Subcutaneous abdominal adipose tissue (tissue), 5 donors: ENCODE data around the gene CTXN3.

Experiments
- H3K27ac ChIP-seq: one replicate; pipeline ENCODE4 v1.7.0; 2013; ENCODE audit warnings: low read depth, mild to moderate bottlenecking, inconsistent platforms, low read length, moderate library complexity
- H3K27me3 ChIP-seq, 5 donors: one replicate each; pipeline ENCODE4 v1.7.0; 2013; ENCODE audit warnings: low read length in 5 of 5, inconsistent platforms in 1 of 5; ENCODE audit not compliant: control insufficient read depth in 5 of 5, insufficient read depth in 4 of 5
- H3K36me3 ChIP-seq, 5 donors: one replicate each; pipeline ENCODE4 v1.7.0; 2013; ENCODE audit warnings: low read length in 5 of 5; ENCODE audit not compliant: control insufficient read depth in 5 of 5, insufficient read depth in 5 of 5
- H3K4me1 ChIP-seq, 5 donors: one replicate each; pipeline ENCODE4 v1.7.0; 2013; ENCODE audit warnings: low read length in 5 of 5, mild to moderate bottlenecking in 3 of 5, moderate library complexity in 1 of 5; ENCODE audit not compliant: control insufficient read depth in 5 of 5, insufficient read depth in 5 of 5
- H3K4me3 ChIP-seq, 5 donors: one replicate each; pipeline ENCODE4 v1.7.0; 2013; ENCODE audit warnings: low read length in 5 of 5, low read depth in 1 of 5
- H3K9ac ChIP-seq, 5 donors: one replicate each; pipeline ENCODE4 v1.7.0; 2013; ENCODE audit warnings: low read length in 5 of 5, mild to moderate bottlenecking in 4 of 5, moderate library complexity in 3 of 5
- H3K9me3 ChIP-seq, 5 donors: one replicate each; pipeline ENCODE4 v1.7.0; 2013; ENCODE audit warnings: low read length in 5 of 5; ENCODE audit not compliant: control insufficient read depth in 5 of 5
- donor health status: healthy.
- donor health status: healthy.
- donor health status: healthy.
- donor health status: healthy.
- donor health status: healthy.

The CTXN3 gene

GRCh38 chr5:127649018-127649439 lies at the start of gene CTXN3:
CTXN3 (plus strand) TSS chr5:127649082; CDS start chr5:127657522, 8,440 bp downstream.
- H3K4me1 ChIP-seq, result no peaks in the 10 kb centered on the region
- H3K36me3 ChIP-seq, result no peaks in the 10 kb centered on the region
- H3K27me3 ChIP-seq, result no peaks in the 10 kb centered on the region
- H3K4me3 ChIP-seq, result no peak within 1 kb of the TSS
- H3K27ac ChIP-seq, result no peak within 1 kb of the TSS
- no peaks in the 10 kb centered on the region for H3K9me3 ChIP-seq
- H3K9ac ChIP-seq, result no peak within 1 kb of the TSS

GRCh38 chr5:127599320-127599719 lies 49.6 kb upstream of the CTXN3 start:
- Histone ChIP-seq H3K9ac (no peak overlapping the region), H3K36me3 (no peaks in the 10 kb centered on the region), H3K9me3 (no peaks in the 10 kb centered on the region), H3K27me3 (no peaks in the 10 kb centered on the region), H3K4me1 (no peaks in the 10 kb centered on the region), H3K27ac (no peak overlapping the region), H3K4me3 (no peak overlapping the region)

GRCh38 chr5:127599847-127600246 lies 49.0 kb upstream of the CTXN3 start:
- Histone ChIP-seq H3K4me3 (no peak overlapping the region), H3K36me3 (no peaks in the 10 kb centered on the region), H3K4me1 (no peaks in the 10 kb centered on the region), H3K27me3 (no peaks in the 10 kb centered on the region), H3K27ac (no peak overlapping the region), H3K9ac (no peak overlapping the region), H3K9me3 (no peaks in the 10 kb centered on the region)

DNA sequence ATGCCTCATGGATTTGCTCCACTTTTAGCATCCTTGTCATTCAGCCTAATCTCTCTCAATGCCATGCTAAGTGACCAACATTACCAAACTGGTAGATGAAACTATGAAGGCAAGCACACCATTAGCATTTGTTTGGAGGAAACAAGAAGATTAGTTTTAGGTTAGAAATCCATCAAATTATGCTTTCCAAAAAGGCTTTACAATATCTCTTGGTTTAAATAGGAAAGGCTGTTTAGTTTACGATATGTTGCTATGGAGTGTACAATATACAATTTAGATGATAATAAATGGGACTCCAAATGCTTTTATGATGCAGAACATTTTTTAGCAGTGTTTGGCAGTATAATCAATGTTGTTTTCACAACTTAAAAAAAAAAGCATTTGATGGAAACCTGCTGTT lies 47.8 kb upstream of the CTXN3 start:
- Histone ChIP-seq H3K4me3 (no peak overlapping the region), H3K9ac (no peak overlapping the region), H3K27ac (no peak overlapping the region), H3K27me3 (no peaks in the 10 kb centered on the region), H3K4me1 (no peaks in the 10 kb centered on the region), H3K9me3 (no peaks in the 10 kb centered on the region), H3K36me3 (no peaks in the 10 kb centered on the region)

DNA sequence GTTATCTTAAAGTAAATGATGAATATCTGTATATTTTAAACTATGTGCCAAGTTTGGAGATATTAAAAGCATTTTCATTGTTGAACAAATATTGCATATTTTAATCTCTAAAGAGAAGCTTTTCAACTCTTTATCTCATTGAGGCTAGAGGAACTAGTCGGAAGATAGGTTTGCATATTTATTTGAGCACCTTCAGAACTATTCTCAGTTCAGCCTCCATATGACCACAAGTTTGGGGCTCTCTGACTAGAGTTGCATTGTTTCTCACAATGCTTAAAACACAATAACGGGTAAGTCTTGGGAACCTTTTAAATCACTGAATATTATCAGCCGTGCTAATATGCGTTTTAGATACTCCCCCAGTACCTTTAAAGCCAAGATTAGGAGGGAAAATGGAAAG lies 47.3 kb upstream of the CTXN3 start:
- Histone ChIP-seq H3K9ac (no peak overlapping the region), H3K27ac (no peak overlapping the region), H3K36me3 (no peaks in the 10 kb centered on the region), H3K4me1 (no peaks in the 10 kb centered on the region), H3K9me3 (no peaks in the 10 kb centered on the region), H3K4me3 (no peak overlapping the region), H3K27me3 (no peaks in the 10 kb centered on the region)

DNA sequence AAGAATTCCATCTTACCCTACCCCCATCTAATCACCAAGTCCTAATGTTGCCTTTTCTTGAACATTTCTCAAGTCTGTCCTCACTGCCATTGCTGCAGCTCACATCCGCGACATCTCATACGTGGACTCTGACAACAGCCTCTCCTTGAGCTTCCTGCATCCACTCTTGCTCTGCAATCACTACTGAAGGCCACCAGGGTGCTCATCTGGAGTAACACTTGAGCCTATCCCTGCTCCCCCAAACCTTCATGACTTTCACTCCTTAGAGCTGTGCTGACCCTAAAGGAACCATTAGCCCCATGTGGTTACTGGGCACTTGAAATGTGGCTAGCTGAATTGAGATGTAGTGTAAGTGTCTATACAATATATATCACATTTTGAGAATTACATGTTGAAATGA lies 46.4 kb upstream of the CTXN3 start:
- no peaks in the 10 kb centered on the region for H3K36me3 ChIP-seq
- H3K9me3 ChIP-seq, result no peaks in the 10 kb centered on the region
- H3K27me3 ChIP-seq, result no peaks in the 10 kb centered on the region
- H3K9ac ChIP-seq, result no peak overlapping the region
- H3K27ac ChIP-seq, result no peak overlapping the region
- H3K4me3 ChIP-seq, result no peak overlapping the region
- H3K4me1 ChIP-seq, result no peaks in the 10 kb centered on the region

DNA sequence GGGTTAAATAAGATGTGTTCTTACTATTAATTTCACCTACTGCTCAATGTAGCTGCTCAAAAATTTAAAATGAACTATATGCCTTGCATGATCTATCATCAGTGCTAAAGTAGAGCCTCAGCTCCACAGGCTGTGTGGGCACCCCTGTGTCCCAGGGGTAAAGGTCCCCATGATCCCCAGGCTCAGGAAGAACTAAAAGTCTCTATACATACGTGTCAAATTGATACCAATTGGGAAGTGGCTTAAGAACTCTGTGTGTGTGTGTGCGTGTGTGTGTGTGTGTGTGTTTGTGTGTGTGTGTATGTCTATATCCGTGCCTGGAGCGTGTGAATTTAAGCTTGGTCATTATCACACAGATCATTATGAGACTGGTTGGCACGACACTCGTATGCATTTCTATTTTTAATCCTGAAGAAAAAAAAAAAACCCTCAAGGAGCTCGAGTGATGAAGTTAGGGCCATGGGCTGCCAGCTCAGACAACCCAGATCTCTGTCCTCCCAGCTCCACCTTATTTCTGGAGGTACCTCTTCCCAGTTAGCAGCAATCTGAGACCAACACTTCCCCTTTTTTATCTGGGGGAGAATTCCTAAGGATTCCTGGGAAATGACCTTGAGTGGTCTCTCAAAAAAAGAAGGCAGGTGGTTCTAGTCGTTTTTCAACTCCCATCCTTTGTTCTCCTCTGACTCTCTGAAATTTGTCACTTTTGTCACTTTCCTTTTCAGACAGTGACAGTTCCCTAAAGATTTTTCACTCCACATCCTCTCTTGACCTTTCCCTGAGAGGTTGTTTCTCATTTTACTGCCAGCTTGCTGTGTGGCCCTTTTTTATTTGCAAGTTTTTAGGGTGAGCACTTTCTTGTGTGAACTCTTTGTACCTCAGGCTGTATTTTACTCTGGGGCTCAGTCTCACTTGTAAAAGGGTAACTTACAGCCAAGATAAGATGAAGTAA lies 45.7 kb upstream of the CTXN3 start:
- Histone ChIP-seq H3K9me3 (no peaks in the 10 kb centered on the region), H3K4me1 (no peaks in the 10 kb centered on the region), H3K4me3 (no peak overlapping the region), H3K27ac (no peak overlapping the region), H3K9ac (no peak overlapping the region), H3K27me3 (no peaks in the 10 kb centered on the region), H3K36me3 (no peaks in the 10 kb centered on the region)

DNA sequence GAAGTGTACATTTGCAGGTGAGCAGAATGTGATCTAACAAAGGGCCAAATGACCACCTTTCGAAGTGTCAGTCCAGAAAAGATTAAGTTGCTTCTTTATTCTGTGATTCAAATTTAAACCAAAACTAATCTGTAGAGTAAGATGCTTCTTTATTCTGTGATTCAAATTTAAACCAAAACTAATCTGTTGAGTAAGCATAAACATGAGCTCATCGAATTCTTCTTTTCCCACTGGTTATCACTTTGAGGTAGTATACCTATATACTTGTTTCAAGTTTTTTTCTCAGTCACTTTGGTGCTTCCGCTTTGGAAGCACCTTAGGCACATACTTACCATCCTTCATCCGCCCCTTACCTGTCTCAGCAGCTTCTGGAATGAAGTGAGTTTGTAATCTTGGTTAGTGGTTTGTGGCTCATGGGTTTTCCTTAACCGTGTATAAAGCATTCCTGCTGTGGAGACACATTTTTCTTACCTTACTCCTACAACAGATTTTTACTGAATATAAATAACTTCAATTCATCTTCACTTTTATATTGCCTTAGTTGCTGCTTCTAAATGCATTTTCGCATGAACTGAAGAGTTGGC lies 40.7 kb upstream of the CTXN3 start:
- Histone ChIP-seq H3K4me1 (no peaks in the 10 kb centered on the region), H3K9me3 (no peaks in the 10 kb centered on the region), H3K27ac (no peak overlapping the region), H3K27me3 (no peaks in the 10 kb centered on the region), H3K4me3 (no peak overlapping the region), H3K9ac (no peak overlapping the region), H3K36me3 (no peaks in the 10 kb centered on the region)

DNA sequence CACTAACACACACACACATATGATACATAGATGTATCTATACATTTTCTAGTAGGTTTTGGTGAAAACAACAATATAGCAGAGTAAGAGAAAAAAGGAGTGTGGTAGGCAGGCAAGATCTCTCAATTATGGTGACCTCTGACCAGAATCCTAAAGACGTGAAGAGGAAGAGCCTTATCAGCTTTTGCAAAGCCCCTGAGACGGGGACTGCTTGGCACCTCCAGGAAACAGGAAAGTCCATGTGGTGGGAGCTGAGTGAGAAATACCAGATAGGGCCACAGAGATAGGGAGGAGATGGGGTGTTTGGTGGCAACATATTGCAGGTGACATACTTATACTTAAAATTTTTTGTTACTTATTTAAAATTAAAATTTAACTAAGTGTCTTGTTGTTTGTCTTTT lies 39.9 kb upstream of the CTXN3 start:
- no peak overlapping the region for H3K27ac ChIP-seq
- H3K4me3 ChIP-seq, result no peak overlapping the region
- H3K36me3 ChIP-seq, result no peaks in the 10 kb centered on the region
- no peaks in the 10 kb centered on the region for H3K9me3 ChIP-seq
- no peaks in the 10 kb centered on the region for H3K4me1 ChIP-seq
- H3K27me3 ChIP-seq, result no peaks in the 10 kb centered on the region
- no peak overlapping the region for H3K9ac ChIP-seq

DNA sequence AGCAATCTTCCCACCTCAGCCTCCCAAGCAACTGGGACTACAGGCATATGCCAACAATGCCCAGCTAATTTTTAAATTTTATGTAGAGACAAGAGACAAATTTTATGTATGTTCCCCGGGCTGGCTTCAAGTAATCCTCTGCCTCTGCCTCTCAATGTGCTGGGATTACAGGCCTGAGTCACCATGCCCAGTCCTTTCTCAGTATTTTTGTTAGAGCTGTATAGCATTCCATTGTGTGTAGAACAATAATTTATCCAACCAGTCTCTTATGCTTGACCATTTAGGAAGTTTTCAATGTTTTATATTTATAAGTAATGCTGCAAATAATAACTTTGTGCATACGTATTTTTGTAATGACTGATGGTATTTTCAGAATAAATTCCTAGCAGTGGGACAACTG lies 38.9 kb upstream of the CTXN3 start:
- no peaks in the 10 kb centered on the region for H3K27me3 ChIP-seq

More for the DNA sequence above, 38.9 kb upstream of the CTXN3 start:
- Histone ChIP-seq H3K36me3 (no peaks in the 10 kb centered on the region), H3K27ac (no peak overlapping the region), H3K4me3 (no peak overlapping the region), H3K9ac (no peak overlapping the region), H3K4me1 (no peaks in the 10 kb centered on the region), H3K9me3 (no peaks in the 10 kb centered on the region)
